Activated CD8-positive, alpha-beta T cell treated with anti-CD3 and anti-CD28 coated beads for 36 hours (primary cell): ENCODE data around the gene COL12A1. TPM values are rescaled to one million over a fixed set of nuclear protein-coding genes. Genes with fewer than 3 reads are reported as not detected.

Experiments
- ATAC-seq: fragments of 200-7000 bp; cut with Tn5 transposase; one replicate; pipeline ENCODE4 v1.10.0; 2021; ENCODE audit warnings: mild to moderate bottlenecking, moderate library complexity
- CTCF ChIA-PET: fragments of 350-600 bp; sonication (Branson Sonifier 250); formaldehyde crosslinking; loops from one replicate; lab custom pipeline; 2021; ENCODE audit warnings: antibody characterized with exemption; lab: Charles Lee
- POLR2A ChIA-PET: fragments of 350-600 bp; sonication (Branson Sonifier 250); formaldehyde crosslinking; loops from one replicate; lab custom pipeline; 2021; ENCODE audit warnings: antibody characterized with exemption; lab: Charles Lee
- DNase-seq: peaks from one replicate; pipeline ENCODE4 v3.0.0-alpha.2; 2020
- H3K27ac Mint-ChIP-seq: one replicate; pipeline ENCODE4 v1.8.0; 2021; ENCODE audit warnings: mild to moderate bottlenecking, mixed read lengths
- H3K27me3 Mint-ChIP-seq: one replicate; pipeline ENCODE4 v1.8.0; 2021; ENCODE audit warnings: mixed read lengths
- H3K36me3 Mint-ChIP-seq: one replicate; pipeline ENCODE4 v1.8.0; 2021; ENCODE audit warnings: low read depth, mixed read lengths
- H3K4me1 Mint-ChIP-seq: one replicate; pipeline ENCODE4 v1.8.0; 2021; ENCODE audit warnings: low read depth, mixed read lengths
- H3K4me3 Mint-ChIP-seq: one replicate; pipeline ENCODE4 v1.8.0; 2021; ENCODE audit warnings: mild to moderate bottlenecking, moderate library complexity, mixed read lengths
- H3K9me3 Mint-ChIP-seq: one replicate; pipeline ENCODE4 v1.8.0; 2021; ENCODE audit warnings: mixed read lengths
- CTCF ChIP-seq: fragments of 200-600 bp; IDR thresholded peaks from one replicate; pipeline ENCODE4 v1.8.0; 2022; ENCODE audit warnings: antibody characterized with exemption, mild to moderate bottlenecking
- intact Hi-C: fragments of 100-400 bp; cut with micrococcal nuclease; formaldehyde crosslinking; loops from one replicate; pipeline ENCODE4 v1.10.0; 2022
- total RNA-seq, 2 experiments: library from RNA; stranded (reverse); gene quantifications; one replicate each; pipeline ENCODE4 v1.2.3, GENCODE V29; 2021

COL12A1 gene
- total RNA-seq, 2 experiments from 2014 or later = 0.09 TPM; not detected in 1

DNA sequence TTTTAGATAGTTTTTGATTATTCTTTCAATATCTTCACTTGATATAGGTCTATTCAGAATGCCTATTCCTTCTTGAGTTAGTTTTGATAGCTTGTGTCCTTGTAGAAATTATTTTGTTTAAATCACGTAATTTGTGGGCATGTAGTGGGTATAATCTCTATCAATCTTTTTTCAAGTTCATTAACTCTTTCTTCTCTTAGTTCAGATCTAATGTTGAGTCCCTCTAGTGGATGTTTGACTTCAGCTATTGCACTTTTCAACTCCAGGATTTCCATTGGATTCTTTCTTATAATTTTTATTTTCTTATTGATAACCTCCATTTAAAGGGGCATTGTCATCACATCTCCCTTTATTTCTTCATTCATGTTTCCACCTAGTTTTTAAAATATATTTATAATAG lies 135.6 kb downstream of the COL12A1 start:
- intact Hi-C loops = no loop called here
- DNase-seq = no peak
- Mint-ChIP-seq H3K4me3 (no peak overlapping the region), H3K9me3 (no peaks in the 10 kb centered on the region), H3K27ac (no peak overlapping the region), H3K36me3 (no peaks in the 10 kb centered on the region), H3K4me1 (no peaks in the 10 kb centered on the region), H3K27me3 (no peaks in the 10 kb centered on the region)
- CTCF ChIA-PET = interaction anchor here (1.0 to 1.4 kb wide), 3 partner anchors 10 to 1106 kb away, joined by 4 read pairs; no protein-coding TSS in a partner anchor
- POLR2A ChIA-PET = no interaction called here
- no peak for TF ChIP-seq CTCF
- ATAC-seq = no peak

GRCh38 chr6:75065523-75065922 lies 140.3 kb downstream of the COL12A1 start:
- POLR2A ChIA-PET = no interaction called here
- H3K9me3 Mint-ChIP-seq = no peaks in the 10 kb centered on the region
- intact Hi-C loops = no loop called here
- no peak overlapping the region for H3K4me3 Mint-ChIP-seq
- no peaks in the 10 kb centered on the region for H3K36me3 Mint-ChIP-seq
- H3K27me3 Mint-ChIP-seq = no peaks in the 10 kb centered on the region
- H3K4me1 Mint-ChIP-seq = no peaks in the 10 kb centered on the region
- no peak overlapping the region for H3K27ac Mint-ChIP-seq
- DNase-seq = no peak
- TF ChIP-seq CTCF = no peak
- CTCF ChIA-PET = interaction anchor here (0.6 to 0.7 kb wide), 2 partner anchors 62 to 143 kb away, joined by 3 read pairs; no protein-coding TSS in a partner anchor
- ATAC-seq = no peak

DNA sequence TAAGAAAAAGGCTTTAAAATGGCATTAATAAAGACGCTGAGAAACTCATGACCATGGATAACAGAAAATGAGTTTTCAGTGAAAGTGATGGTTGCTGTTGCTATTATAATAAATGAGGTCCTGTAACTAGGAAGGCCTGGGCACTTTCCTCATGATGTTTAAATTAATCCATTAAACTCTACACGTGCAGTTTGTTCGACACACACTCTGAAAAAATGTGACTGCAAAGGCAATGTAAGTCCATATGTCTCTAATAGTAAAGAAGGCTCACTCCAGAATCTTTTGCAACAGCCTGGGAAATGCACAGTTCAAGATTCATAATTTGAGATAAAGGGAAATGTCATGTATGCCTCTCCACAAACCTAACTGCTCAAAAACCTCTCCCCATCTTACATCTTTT lies 153.4 kb downstream of the COL12A1 start:
- peaks cover 4% of the 10 kb centered on the region for H3K9me3 Mint-ChIP-seq

DNA sequence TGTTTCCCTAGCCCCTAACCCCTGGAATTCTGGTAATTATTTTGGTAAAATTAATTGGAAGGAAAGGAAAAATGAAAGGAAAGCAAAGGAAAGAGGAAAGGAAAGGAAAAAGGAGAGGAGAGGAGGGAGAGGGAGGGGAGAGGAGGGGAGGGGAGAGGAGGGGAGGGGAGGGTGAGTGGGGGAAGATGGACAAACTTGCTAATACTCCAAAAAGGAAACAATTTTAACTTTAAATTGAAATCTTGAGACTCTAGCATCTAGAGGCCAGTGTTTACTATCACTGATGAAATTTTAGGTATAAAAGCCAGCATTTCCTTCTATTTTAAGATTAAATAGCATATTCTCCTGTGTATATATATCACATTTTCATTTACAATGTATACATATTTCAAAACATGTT lies 156.5 kb downstream of the COL12A1 start:
- no peak overlapping the region for H3K27ac Mint-ChIP-seq
- ATAC-seq = no peak
- H3K9me3 Mint-ChIP-seq = peaks cover 3% of the 10 kb centered on the region
- POLR2A ChIA-PET = no interaction called here
- CTCF ChIA-PET = no interaction called here
- no peak for TF ChIP-seq CTCF
- no peak overlapping the region for H3K4me3 Mint-ChIP-seq
- DNase-seq = no peak
- H3K27me3 Mint-ChIP-seq = no peaks in the 10 kb centered on the region
- no peaks in the 10 kb centered on the region for H3K4me1 Mint-ChIP-seq
- H3K36me3 Mint-ChIP-seq = no peaks in the 10 kb centered on the region
- intact Hi-C loops = no loop called here

More for the DNA sequence above, 153.4 kb downstream of the COL12A1 start:
- Mint-ChIP-seq H3K27ac (no peak overlapping the region), H3K36me3 (no peaks in the 10 kb centered on the region), H3K4me3 (no peak overlapping the region), H3K27me3 (no peaks in the 10 kb centered on the region), H3K4me1 (no peaks in the 10 kb centered on the region)
- no peak for ATAC-seq
- POLR2A ChIA-PET = no interaction called here
- no peak for DNase-seq
- intact Hi-C loops = no loop called here
- no peak for TF ChIP-seq CTCF
- CTCF ChIA-PET = no interaction called here

GRCh38 chr6:75044846-75045245 lies 161.0 kb downstream of the COL12A1 start:
- Mint-ChIP-seq H3K36me3 (no peaks in the 10 kb centered on the region), H3K27ac (no peak overlapping the region), H3K9me3 (peaks cover 12% of the 10 kb centered on the region), H3K27me3 (no peaks in the 10 kb centered on the region), H3K4me3 (no peak overlapping the region), H3K4me1 (no peaks in the 10 kb centered on the region)
- intact Hi-C loops = no loop called here
- TF ChIP-seq CTCF = no peak
- ChIA-PET CTCF (no interaction called here), POLR2A (no interaction called here)
- no peak for DNase-seq
- ATAC-seq = no peak
